Esophagus squamous epithelium (tissue), 4 donors: Measurements from ENCODE around the gene CCM2L.

Experiments used
- CTCF ChIP-seq, 6 experiments: fragments of 450-650 bp in 4 of 6; fragments of 200-600 bp in 2 of 6; sonication (generic) in 2 of 6; IDR thresholded peaks; one replicate each; pipeline ENCODE4 v1.5.1; 2016 to 2019; ENCODE audit warnings: antibody characterized with exemption in 6 of 6, mild to moderate bottlenecking in 4 of 6, moderate library complexity in 4 of 6
- POLR2A ChIP-seq, 4 donors: fragments of 450-650 bp; IDR thresholded peaks; one replicate each; pipeline ENCODE4 v1.6.1; 2017; ENCODE audit warnings: antibody characterized with exemption in 4 of 4, mild to moderate bottlenecking in 4 of 4, moderate library complexity in 3 of 4

DNA sequence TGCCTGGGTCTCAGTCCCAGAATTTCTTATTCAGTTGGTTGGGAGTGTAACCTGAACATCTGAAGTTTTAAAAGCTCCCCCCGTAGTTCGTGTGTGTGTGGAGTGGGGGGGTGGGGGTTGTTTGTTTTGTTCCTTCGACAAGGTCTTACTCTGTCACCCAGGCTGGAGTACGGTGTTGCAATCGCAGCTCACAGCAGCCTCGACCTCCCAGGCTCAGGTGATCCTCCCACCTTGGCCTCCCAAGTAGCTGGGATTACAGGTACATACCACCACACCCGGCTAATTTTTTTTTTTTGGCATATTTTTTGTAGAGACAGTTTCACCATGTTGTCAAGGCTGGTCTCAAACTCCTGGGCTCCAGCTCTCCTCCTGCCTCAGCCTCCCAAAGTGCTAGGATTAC, 3.1 kb downstream of the CCM2L start:
- no peak for TF ChIP-seq POLR2A (IDR thresholded peaks at IDR 0.05)
- TF ChIP-seq CTCF (IDR thresholded peaks at IDR 0.05): no peak
